Suppressor macrophage (primary cell): Measurements from ENCODE around the gene CWF19L1.
"Not testable (repeated sequence)": the region's sequence is repeated elsewhere in the genome, so short reads cannot be mapped to it uniquely, and the experiment has no call there.

Experiments
- DNase-seq, 4 experiments: peaks; one replicate each; pipeline ENCODE4 v3.0.0-alpha.2; 2020 to 2022
- total RNA-seq, 17 experiments: gene quantifications; one replicate each; lab custom pipeline; 2026; ENCODE audit warnings: mixed read lengths in 6 of 17, inconsistent platforms in 3 of 17; lab: John Stamatoyannopoulos, UW

CWF19L1 gene
- total RNA-seq = 15.8 to 44.9 (median 33.2) reads per million in 17 experiments

GRCh38 chr10:100267239-100268104, at the start of gene CWF19L1:
Gene CWF19L1, minus strand, starts transcription at chr10:100267638. Its CDS starts 45 bp downstream, at chr10:100267593.
- peak; percentile 85 to 90 (median 87) for DNase-seq

DNA sequence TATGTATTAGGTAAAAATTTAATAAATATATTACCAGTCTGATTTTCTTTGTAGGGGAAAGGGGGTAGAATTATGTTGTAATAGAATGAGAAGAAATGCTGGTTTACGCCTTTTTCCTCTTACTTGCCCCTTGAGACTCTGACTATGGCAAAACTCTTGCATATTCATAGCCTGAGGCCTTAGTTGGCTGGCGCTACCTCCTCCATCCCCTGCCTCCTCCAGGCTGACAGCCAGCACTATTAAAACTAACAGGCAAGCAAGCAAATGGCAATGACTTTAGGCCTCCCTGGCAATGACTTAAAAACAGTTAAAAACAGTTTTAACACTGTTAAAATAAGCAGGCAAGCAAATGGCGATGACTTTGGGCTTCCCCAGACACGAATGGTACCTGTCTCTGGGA, 48.2 kb upstream of the CWF19L1 start:
- DNase-seq = no peak

DNA sequence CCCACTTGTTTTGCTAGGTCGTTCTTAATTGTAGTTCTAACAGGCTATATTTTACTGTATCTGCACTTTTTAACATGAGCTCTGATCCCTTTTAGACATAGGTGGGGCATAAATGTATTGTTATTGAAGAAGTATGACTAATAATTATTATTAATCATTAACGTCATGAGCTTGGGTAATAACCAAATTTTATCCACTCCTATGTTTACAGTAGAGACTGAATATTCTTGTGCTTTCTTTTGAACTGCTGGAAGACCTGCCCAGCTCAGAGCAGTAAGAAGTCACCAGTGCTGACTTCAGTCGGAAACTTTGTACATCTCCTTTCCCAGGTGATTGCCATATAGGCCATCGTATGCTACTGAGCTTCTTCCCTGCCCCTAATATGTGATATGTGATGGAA, 43.9 kb upstream of the CWF19L1 start:
- no peak for DNase-seq

DNA sequence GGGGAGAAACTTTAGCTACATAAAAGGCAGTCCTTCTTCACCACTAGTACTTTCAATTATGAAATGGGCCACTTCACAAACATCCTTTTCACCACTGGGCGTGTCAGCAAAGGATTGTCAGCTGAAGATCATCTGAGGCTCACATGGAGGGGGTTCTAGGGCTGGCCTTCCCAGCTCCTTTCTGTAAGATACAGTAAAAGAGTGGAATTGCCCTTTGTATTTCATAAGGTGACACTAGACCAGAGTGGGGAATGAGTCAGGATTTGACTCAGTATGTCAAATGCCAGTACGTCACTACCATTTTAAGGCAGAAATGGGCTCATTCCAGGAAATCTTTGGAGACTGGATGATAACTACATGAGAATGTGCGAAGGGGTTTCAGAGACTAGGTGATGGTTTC, 40.2 kb upstream of the CWF19L1 start:
- peak; percentile 56 to 78 (median 76) for DNase-seq

- no peak for DNase-seq
Observed at GRCh38 chr10:100306861-100307260, 39.4 kb upstream of the CWF19L1 start.

DNA sequence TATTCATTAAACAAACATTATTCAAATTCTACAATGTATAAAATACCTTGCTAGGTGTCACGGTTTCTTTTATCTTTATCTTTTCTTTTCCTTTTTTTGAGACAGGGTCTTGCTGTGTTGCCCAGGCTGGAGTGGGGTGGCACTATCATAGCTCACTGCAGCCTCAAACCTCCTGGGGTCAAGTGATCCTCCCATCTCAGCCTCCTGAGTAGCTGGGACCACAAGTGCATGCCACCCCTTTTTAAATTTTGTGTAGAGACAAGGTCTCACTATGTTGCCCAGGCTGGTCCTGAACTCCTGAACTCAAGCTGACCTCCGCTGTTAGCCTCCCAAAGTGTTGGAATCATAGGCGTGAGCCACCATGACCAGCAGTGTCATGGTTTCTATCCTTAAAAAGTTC, 37.0 kb upstream of the CWF19L1 start:
- DNase-seq = no peak

GRCh38 chr10:100303724-100304319, 36.4 kb upstream of the CWF19L1 start:
- peak in 3 of 4 experiments; percentile 36 to 69 (median 51) for DNase-seq

GRCh38 chr10:100301123-100301522, 33.7 kb upstream of the CWF19L1 start:
- not testable (repeated sequence) for DNase-seq

DNA sequence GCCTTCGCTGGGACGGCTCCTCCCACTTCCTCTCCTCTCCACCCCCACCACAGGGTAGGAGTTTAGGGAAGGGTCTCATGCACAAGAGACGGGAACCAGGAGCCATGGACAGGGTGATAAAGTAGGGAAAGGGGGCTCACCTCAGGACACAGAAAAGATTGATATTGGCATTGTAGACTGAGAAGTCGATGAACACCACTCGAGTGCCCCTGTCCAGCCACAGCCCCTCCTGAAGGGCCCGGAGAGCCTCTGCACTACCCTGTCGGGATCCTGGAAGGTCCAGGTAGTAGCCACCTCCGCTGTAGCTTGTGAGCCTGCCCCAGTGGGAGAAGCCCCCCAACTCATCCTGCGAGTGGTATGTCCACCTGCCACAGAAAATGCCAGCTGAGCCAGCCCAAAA, 29.8 kb upstream of the CWF19L1 start:
- no peak for DNase-seq

GRCh38 chr10:100293066-100293465, 25.6 kb upstream of the CWF19L1 start:
- DNase-seq = no peak

- peak; percentile 58 to 82 (median 80) for DNase-seq
Observed at GRCh38 chr10:100292300-100292699, 24.9 kb upstream of the CWF19L1 start.

GRCh38 chr10:100291356-100291755, 23.9 kb upstream of the CWF19L1 start:
- peak; percentile 77 to 92 (median 88) for DNase-seq

DNA sequence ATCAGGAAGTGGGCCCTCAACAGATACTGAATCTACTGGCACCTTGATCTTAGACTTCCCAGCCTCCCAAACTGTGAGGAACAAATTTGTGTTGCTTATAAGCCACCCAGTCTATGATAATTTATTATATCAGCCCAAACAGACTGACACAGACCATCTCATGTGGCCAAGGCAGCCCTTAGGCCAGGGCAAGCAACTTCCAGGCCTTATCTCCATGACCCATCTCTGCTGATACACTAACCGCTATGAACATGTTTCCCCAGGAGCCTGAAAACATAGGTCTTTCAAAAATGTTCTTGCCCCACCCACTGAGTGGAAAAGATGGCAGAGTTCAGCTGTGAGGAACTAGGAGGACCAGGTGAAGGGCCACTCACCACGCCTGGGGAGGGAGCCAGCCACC, 22.2 kb upstream of the CWF19L1 start:
- DNase-seq = peak in 1 of 4 experiments; percentile 31

DNA sequence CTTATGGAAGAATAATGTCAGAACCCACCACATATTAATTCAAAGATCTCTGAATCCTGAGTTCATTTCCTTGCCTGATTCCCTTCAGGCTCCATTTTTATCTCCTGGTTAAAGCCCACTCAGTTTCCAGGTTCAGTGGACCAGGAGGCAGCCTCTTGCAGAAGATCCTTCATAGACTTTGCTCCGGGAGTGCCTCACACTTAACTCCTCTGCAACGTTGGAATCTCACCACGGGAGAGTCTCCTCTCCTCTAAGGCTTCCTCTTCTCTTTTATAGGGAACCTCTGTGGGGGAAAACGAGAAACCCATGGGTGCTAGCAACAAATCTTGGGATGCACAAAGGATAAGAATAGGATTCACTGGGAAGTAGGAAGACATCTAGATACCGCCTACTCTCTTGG, 20.8 kb upstream of the CWF19L1 start:
- DNase-seq = peak in 1 of 4 experiments; percentile 6

DNA sequence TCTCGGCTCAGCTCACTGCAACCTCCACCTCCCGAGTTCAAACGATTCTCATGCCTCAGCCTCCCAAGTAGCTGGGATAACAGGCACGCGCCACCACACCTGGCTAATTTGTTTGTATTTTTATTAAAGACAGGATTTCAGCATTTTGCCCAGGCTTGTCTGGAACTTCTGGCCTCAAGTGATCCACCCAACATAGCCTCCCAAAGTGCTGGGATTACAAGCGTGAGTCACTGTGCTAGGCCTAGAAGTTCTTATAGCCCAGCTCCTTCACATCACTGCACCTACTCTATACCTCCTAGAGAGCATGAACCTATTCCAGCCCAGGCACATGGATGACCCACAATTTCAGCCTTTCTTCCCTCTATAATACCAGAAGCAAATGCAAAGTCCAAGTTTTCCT, 20.3 kb upstream of the CWF19L1 start:
- DNase-seq = no peak

DNA sequence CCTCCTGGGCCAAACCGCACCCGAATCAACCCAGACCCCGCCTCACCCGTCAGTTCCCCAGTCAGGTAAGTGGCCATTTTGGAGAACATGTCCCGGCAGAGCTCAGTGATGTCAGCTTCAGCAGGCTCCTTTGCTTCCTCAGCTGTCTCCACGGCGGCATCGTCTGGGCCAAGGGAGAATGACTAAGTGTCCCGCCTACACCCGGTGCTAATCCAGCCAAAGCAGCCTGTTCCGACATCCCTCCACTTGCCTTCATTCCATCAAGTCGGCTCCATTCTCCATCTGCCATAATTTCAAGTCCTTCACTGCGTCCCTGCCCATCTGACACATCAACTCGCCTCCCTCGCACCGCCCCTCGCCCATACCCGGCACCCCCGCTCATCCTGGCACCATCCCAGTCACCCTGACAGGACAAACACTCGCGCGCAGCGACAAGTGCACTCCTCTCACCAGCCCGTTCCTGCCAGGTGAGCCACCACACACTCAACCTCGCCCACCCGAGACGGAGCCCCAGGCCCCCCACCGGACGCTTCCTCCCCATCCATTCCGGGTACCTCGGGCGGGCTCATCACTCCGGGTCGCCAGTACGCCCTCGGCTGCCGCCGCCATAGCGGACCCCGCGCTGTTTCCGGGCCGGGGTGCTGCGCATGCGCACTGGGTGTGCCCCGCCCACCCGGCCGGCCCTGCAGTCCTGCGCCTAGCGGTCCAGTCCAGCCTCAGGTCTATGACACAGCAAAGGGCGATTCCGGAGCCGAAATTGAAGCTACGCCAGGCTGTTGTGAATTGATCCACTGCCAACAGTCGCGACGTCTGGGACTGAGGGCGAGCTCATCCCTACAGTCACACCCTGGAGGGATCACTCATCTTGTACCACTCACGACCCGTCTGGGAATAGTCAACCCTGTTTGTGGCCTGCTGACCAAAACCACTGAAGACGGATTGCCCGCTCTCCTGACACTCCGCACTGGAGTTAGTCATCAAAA, 18.9 kb upstream of the CWF19L1 start, which contains the start of gene BLOC1S2:
BLOC1S2 (minus strand) TSS at position 630 of the 983 bp plus-strand sequence; CDS start at position 609, 21 bp downstream.
- peak; percentile 94 to 96 (median 96) for DNase-seq

DNA sequence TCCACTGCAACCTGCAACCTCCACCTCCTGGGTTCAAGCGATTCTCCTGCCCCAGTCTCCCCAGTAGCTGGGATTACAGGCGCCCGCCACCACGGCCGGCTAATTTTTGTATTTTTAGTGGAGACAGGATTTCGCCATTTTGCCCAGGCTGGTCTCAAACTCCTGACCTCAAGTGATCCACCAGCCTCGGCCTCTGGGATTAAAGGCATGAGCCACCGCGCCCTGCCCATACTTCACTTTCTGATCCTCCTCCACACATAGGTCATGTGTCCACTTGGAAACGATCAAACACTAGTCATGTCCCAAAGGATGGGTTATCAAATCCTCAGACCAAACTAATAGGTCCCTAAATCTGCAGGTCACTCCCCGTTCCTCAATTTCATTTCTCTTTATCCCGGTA, 17.9 kb upstream of the CWF19L1 start:
- peak in 3 of 4 experiments; percentile 22 to 39 (median 31) for DNase-seq

GRCh38 chr10:100282907-100283306, 15.5 kb upstream of the CWF19L1 start:
- DNase-seq = peak in 2 of 4 experiments; percentile 21 to 37

GRCh38 chr10:100276971-100277370, 9.5 kb upstream of the CWF19L1 start:
- not testable (repeated sequence) for DNase-seq

GRCh38 chr10:100265821-100266485, 1.5 kb downstream of the CWF19L1 start:
- DNase-seq = no peak

- DNase-seq = peak in 3 of 4 experiments; percentile 17 to 56 (median 30)
Observed at GRCh38 chr10:100254191-100254590, 13.2 kb downstream of the CWF19L1 start.

DNA sequence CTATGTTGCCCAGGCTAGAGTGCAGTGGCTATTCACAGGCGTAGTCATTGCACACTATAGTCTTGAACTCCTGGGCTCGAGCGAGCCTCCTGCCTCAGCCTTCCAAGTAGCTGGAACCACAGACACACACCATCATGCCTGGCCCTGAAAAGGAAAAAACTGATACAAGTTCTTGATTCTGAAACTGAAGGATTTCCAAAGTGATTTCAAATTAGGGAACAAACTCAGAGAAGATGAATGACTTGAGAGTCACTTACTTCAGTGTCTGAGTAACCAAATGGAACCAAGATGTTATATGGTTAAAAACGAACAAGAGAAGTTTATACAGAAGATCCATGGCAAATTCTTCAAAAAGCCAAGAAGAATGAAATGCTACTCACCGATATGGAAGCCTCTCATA, 14.4 kb downstream of the CWF19L1 start:
- DNase-seq = peak in 2 of 4 experiments; percentile 10 to 34
